GM19455 (cell line): ENCODE measurements around the gene PRXL2C.
"Not testable (repeated sequence)": the region's sequence is repeated elsewhere in the genome, so short reads cannot be mapped to it uniquely, and the experiment has no call there.

Experiments
- ATAC-seq: cut with Tn5 transposase; IDR thresholded peaks from one replicate; pipeline ENCODE4 v1.9.1; 2021; ENCODE audit not compliant: unreplicated experiment

Gene PRXL2C

DNA sequence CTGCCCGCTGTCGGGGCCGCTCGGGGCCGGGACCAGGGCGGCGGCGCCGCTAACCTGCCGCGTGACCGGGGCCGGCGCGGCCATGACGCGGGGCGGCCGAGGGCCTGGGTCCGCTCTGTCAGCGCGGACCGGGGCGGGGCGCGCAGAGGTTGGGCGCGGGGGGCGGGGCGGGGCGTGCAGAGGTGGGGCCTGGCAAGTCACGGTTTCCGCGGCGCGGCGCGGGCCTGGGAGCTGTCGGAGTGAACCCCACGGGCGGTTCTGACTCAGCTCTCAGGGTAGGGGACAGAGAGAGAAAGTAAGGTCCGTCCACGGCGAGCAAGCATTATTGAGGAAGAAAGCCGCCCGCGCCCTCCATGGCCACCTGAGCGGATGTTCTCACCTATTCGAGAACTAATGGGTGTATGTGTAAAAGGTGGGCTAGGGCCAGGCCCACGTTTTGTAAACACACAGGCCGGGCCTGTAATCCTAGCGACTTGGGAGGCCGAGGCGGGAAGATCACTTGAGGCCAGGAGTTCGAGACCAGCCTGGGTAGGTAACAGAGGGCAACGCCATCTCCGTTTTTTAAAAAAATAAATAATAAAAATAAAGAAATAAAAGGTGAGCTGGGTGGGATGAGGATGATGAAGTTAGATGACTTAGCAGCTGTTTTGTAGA is at the start of gene PRXL2C:
Gene PRXL2C, minus strand, starts transcription at position 120 of the 654 bp plus-strand sequence. Its CDS starts 36 bp downstream, at position 84.
- ATAC-seq, result peak; percentile 77

DNA sequence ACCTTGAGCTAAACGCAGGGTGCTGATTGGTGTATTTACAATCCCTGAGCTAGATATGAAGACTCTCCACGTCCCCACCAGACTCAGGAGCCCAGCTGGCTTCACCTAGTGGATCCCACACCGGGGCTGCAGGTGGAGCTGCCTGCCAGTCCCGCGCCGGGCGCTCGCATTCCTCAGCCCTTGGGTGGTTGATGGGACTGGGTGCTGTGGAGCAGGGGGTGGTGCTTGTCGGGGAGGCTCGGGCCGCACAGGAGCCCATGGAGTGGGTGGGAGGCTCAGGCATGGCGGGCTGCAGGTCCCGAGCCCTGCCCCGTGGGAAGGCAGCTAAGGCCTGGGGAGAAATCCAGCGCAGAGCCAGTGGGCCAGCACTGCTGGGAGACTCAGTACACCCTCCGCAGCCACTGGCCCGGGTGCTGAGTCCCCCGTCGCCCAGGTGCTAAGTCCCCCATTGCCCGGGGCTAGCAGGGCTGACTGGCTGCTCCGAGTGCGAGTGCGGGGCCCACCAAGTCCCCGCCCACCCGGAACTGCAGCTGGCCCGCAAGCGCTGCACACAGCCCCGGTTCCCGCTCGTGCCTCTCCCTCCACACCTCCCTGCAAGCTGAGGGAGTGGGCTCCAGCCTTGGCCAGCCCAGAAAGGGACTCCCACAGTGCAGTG is 45.7 kb upstream of the PRXL2C start:
- not testable (repeated sequence) for ATAC-seq

GRCh38 chr9:96691326-96691725 is 36.2 kb upstream of the PRXL2C start:
- no peak for ATAC-seq

- no peak for ATAC-seq
Measured at GRCh38 chr9:96688745-96689464, 33.8 kb upstream of the PRXL2C start.

DNA sequence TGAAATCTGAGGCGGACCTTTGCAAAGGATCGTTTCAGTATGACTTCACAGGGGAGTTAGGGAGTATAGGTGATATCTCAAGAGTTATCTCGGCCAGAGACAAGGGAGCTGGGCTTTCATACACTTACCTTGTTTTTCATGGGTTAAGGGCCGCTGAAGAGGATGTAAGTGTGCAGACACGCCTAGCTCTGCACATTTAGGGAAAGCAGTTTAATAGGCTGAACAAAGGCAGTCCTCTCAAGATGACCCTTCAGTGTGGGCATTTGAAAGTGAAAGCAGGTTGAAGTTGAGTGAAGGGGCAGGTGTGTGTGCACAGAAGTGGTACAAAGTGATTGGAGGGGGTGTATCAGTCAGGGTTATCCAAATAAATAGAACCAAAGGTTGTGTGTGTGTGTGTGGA is 33.1 kb upstream of the PRXL2C start:
- no peak for ATAC-seq

DNA sequence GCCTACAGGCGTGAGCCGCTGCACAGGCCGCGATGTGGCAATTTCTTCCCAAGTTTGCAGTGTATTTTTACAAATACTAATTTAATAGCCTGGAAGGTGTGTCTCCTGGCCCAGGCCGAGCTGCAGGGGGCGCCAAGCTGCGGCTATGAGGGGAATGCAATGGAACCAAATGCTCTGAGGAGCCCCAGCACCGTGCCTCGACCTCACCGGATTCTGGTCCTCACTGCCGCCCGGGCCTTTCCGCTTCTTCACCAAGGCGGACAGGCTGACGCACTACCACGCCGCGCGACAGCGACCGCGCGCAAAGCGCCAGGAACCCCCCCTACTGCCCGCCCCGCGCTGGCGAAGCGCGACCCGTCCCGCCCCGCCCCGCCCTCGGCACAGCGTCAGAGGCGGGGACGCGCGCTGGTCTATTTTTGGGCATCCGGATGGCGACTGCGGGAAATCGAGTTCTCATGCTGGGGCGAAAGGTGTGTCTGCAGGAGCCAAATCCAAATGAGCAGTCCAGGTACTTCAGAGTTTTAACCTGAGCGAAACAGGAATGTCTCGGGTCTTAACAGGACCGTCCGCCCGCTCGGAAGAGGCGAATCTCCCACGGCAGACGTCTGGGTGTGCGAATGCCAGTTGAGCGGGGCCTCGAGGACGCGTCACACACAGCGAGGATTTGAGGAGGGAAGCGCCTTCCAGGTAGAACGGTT is 31.7 kb upstream of the PRXL2C start:
- ATAC-seq, result no peak

DNA sequence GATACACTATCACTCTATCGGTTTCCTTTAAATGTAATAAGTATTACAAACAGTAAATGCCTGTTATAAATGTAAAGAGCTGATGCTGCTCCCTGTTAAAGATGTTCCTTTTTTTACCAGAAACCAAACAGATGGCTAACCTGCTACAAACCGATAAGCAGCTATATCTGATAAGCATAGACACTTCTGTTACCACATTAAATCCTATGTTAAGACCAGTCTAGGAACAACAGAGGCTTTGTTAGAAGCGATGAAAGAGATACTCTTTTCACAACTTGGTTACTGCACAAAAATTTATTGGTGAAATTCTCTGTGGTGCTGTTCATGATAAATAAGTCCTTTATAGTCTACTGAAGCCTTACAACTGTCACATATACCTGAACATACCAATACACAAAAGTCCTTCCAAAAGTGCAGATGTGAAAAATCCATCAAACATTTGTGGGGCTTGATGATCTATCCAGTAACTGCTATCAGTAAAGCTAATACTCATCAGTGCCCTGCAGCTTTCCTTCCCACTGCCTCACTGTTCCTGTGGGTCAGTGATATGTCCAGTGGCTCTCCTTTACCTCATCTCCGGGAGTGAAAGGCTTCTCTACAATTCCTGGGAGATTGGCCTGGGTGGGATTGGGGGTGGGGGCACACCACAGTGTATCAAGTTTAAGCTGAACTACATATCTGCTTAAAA is 25.8 kb upstream of the PRXL2C start:
- ATAC-seq, result no peak

DNA sequence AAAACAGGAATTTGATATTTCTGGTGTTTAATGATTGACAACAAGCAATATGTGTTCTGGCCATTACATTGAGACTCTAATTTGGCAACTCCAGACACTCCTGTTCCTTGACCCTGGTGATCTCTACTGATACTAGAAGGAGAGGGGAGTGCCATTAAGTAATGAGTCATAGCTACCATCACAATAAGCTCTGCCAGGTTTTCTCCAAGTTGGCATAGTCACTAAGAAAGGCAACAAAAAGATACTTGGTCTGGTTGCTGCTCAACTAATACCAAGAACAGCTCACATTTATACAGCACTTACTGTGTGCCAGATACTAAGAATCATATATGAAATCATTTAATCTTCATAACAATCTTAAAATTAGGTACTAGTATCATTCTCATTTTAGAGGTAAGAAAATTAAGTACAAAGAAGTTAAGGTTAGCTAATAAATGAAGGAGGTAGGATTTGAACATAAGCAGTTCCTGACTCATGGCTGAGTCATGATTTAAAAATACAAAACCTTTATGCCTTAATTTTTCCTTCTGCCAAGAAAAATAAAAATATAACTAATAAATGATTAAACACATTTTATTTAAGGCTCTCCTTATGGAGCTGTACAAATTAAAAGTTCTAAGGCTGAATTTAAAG is 19.9 kb upstream of the PRXL2C start:
- ATAC-seq, result no peak

- ATAC-seq, result not testable (repeated sequence)
Measured at GRCh38 chr9:96673786-96674185, 18.7 kb upstream of the PRXL2C start.

- no peak for ATAC-seq
Measured at GRCh38 chr9:96668868-96669534, 13.9 kb upstream of the PRXL2C start.

DNA sequence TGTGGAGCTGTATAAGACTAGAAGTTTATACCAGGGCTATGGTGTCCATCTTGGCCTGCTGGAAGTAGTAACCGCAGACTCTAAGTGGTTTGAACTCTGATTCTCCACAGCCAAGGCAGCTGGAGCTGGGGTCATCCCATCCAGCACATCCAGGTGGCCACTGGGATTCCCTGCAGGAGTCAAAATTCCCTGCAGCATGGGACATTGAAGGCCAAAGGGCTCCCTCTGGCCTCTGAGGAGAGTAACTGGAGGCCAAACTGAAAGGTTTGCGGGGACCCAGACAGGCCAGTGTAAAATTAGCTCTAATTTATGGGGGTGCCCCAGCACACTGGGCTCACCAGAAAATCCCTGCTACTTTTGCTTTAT is 12.2 kb upstream of the PRXL2C start:
- no peak for ATAC-seq

GRCh38 chr9:96666653-96667362 is 11.7 kb upstream of the PRXL2C start:
- ATAC-seq, result not testable (repeated sequence)

GRCh38 chr9:96665789-96666188 is 10.7 kb upstream of the PRXL2C start:
- ATAC-seq, result no peak

DNA sequence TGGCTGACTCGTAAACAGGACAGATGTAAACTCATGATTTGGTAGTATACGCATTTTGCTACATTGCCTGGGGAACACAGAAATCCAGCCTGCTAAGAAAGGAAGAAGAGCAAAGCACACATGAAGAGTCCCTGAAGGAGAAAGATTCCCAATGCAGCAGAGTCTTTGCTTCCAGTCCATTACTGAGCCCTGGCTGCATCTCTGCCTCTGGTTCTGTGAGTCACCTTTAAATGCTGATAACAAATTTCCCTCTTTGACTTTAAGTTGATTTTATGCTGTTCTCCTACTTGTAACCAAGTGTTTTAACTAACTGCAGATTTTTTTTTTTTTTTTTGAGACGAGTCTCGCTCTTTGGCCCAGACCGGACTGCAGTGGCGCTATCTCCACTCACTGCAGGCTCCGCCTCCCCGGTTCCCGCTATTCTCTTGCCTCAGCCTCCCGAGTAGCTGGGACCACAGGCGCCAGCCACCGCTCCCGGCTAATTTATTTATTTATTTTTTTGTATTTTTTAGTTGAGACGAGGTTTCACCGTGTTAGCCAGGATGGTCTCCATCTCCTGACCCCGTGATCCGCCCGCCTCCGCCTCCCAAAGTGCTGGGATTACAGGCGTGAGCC is 8.5 kb upstream of the PRXL2C start:
- no peak for ATAC-seq

DNA sequence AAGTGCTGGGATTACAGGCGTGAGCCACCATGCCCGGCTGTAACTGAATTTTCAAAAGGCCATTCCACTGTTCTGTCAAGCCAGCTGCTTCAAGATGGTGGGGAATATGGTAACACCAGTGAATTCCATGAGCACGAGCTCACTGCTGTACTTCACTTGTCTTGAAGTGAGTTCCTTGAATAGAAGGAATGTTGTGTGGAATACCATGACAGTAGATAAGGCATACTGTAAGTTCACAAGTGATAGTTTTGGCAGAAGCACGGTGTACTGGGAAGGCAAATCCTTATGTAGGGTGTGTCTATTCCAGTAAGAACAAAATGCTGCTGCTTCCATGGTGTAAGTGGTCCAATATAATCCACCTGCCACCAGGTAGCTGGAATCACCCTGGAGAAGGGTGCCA is 6.6 kb upstream of the PRXL2C start:
- ATAC-seq, result no peak

DNA sequence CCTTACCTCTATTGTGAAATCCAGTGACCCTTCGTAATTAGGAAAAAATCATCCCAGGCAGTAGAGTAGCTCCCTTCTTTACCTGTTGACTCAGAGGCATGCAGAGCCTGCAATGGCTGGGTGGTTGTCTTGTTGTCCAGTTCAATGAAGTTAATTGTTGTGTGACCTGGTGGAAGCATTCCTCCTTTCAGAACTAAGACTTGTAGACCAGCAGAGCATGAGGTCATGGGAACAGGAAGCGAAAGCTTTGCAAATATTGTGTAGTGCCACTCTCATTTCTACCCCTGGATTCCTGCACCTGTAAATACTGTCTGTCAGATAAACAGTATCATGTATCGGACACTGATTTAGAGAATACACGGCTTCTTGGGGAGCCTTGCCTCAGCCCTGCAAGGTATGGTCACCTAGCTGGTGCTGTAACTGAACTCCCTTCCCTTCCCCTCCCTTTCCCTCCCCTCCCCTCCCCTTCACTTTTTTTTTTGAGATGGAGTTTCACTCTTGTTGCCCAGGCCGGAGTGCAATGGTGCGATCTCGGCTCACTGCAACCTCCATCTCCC is 5.7 kb upstream of the PRXL2C start:
- ATAC-seq, result no peak

GRCh38 chr9:96654450-96655197 is 493 bp downstream of the PRXL2C start:
- ATAC-seq, result peak; percentile 50

GRCh38 chr9:96651626-96652025 is 3.5 kb downstream of the PRXL2C start:
- ATAC-seq, result no peak
